ENCODE results near the gene IL31RA. TPM values are rescaled to one million over a fixed set of nuclear protein-coding genes. Genes with fewer than 3 reads are reported as not detected.
A peak's percentile ranks its signal among the peaks of the same experiment; 100 is the strongest.
"Not testable (repeated sequence)": the region's sequence is repeated elsewhere in the genome, so short reads cannot be mapped to it uniquely, and the experiment has no call there.

Gene IL31RA
- total RNA-seq, 1 experiment from 2014 or later: not detected

- DNase-seq (ENCODE audit: low spot score): no peak
Observed at GRCh38 chr5:55924744-55925143, 73.6 kb downstream of the IL31RA start.

GRCh38 chr5:55925181-55925580, 74.0 kb downstream of the IL31RA start:
- DNase-seq (ENCODE audit: low spot score): no peak

GRCh38 chr5:55925712-55926111, 74.6 kb downstream of the IL31RA start:
- no peak for DNase-seq (ENCODE audit: low spot score)

- no peak for DNase-seq (ENCODE audit: low spot score)
Observed at GRCh38 chr5:55926476-55926875, 75.3 kb downstream of the IL31RA start.

- no peak for DNase-seq (ENCODE audit: low spot score)
Observed at GRCh38 chr5:55927861-55928655, 76.9 kb downstream of the IL31RA start.

- DNase-seq (ENCODE audit: low spot score): no peak
Observed at GRCh38 chr5:55929020-55929799, 78.1 kb downstream of the IL31RA start.

- no peak for DNase-seq (ENCODE audit: low spot score)
Observed at GRCh38 chr5:55932700-55933099, 81.5 kb downstream of the IL31RA start.

GRCh38 chr5:55933377-55934114, 82.4 kb downstream of the IL31RA start:
- DNase-seq (ENCODE audit: low spot score): no peak

GRCh38 chr5:55934115-55934613, 83.0 kb downstream of the IL31RA start:
- peak; percentile 36 for DNase-seq (ENCODE audit: low spot score)

- no peak for DNase-seq (ENCODE audit: low spot score)
Observed at GRCh38 chr5:55934720-55935119, 83.6 kb downstream of the IL31RA start.

- no peak for DNase-seq (ENCODE audit: low spot score)
Observed at GRCh38 chr5:55935371-55935770, 84.2 kb downstream of the IL31RA start.

GRCh38 chr5:55936100-55936693, 85.0 kb downstream of the IL31RA start:
- DNase-seq (ENCODE audit: low spot score): peak; percentile 88

GRCh38 chr5:55937598-55937997, 86.4 kb downstream of the IL31RA start:
- DNase-seq (ENCODE audit: low spot score): not testable (repeated sequence)

GRCh38 chr5:55941154-55941553, 90.0 kb downstream of the IL31RA start:
- DNase-seq (ENCODE audit: low spot score): not testable (repeated sequence)

GRCh38 chr5:55959208-55959607, 108.1 kb downstream of the IL31RA start:
- no peak for DNase-seq (ENCODE audit: low spot score)

GRCh38 chr5:55960779-55961178, 109.6 kb downstream of the IL31RA start:
- DNase-seq (ENCODE audit: low spot score): no peak

- DNase-seq (ENCODE audit: low spot score): no peak
Observed at GRCh38 chr5:55965525-55965924, 114.4 kb downstream of the IL31RA start.

- no peak for DNase-seq (ENCODE audit: low spot score)
Observed at GRCh38 chr5:55966284-55966683, 115.1 kb downstream of the IL31RA start.

GRCh38 chr5:55969956-55970355, 118.8 kb downstream of the IL31RA start:
- DNase-seq (ENCODE audit: low spot score): no peak

Data from HT-29 (cell line).